ENCODE data around the gene ZMYM2. TPM values are rescaled to one million over a fixed set of nuclear protein-coding genes. Genes with fewer than 3 reads are reported as not detected.

The ZMYM2 gene
- total RNA-seq, 2 experiments from 2014 or later: 79.2 to 82.0 TPM

DNA sequence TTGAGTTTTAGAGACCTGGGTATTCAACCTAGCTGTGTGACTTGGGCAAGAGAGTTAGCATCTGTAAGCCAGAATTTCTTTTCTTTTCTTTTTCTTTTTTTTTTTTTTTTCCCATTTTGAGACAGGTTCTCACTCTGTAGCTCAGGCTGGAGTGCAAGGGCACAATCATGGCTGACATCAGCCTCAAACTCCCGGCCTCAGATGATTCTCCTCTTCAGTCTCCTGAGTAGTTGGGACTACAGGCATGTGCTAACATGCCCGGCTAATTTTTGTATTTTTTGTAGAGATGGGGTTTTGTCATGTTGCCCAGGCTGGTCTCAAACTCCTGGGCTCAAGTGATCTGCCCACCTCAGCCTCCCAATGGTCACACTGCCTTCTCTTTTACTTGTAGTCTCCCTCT is 33.0 kb downstream of the ZMYM2 start:
- H3K36me3 Mint-ChIP-seq (ENCODE audit: low read depth): peaks cover 26% of the 10 kb centered on the region
- DNase-seq (no peak), ATAC-seq (no peak)
- intact Hi-C loops (cut with micrococcal nuclease): no loop called here
- H3K9me3 Mint-ChIP-seq: no peaks in the 10 kb centered on the region
- TF ChIP-seq, protein P1, sequence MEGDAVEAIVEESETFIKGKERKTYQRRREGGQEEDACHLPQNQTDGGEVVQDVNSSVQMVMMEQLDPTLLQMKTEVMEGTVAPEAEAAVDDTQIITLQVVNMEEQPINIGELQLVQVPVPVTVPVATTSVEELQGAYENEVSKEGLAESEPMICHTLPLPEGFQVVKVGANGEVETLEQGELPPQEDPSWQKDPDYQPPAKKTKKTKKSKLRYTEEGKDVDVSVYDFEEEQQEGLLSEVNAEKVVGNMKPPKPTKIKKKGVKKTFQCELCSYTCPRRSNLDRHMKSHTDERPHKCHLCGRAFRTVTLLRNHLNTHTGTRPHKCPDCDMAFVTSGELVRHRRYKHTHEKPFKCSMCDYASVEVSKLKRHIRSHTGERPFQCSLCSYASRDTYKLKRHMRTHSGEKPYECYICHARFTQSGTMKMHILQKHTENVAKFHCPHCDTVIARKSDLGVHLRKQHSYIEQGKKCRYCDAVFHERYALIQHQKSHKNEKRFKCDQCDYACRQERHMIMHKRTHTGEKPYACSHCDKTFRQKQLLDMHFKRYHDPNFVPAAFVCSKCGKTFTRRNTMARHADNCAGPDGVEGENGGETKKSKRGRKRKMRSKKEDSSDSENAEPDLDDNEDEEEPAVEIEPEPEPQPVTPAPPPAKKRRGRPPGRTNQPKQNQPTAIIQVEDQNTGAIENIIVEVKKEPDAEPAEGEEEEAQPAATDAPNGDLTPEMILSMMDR (IDR thresholded peaks at IDR 0.05): no peak
- H3K27ac Mint-ChIP-seq: peak overlapping the region; percentile 32
- ChIA-PET CTCF (no interaction called here), POLR2A (no interaction called here)
- no peak overlapping the region for H3K4me3 Mint-ChIP-seq
- peaks cover 43% of the 10 kb centered on the region for H3K4me1 Mint-ChIP-seq (ENCODE audit: low read depth)
- no peaks in the 10 kb centered on the region for H3K27me3 Mint-ChIP-seq

DNA sequence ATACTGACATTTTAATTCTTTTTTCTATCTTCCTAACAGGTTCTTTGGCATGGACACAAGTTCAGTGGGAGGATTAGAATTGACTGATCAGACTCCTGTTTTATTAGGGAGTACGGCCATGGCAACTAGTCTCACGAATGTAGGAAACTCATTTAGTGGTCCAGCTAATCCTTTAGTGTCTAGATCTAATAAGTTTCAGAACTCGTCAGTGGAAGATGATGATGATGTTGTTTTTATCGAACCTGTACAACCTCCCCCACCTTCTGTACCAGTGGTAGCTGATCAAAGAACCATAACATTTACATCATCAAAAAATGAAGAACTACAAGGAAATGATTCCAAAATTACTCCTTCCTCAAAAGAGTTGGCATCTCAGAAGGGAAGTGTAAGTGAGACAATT is 34.5 kb downstream of the ZMYM2 start:
- ATAC-seq (no peak), DNase-seq (no peak)
- Mint-ChIP-seq H3K27ac (no peak overlapping the region), H3K36me3 (ENCODE audit: low read depth) (peaks cover 31% of the 10 kb centered on the region), H3K27me3 (no peaks in the 10 kb centered on the region), H3K4me3 (no peak overlapping the region), H3K4me1 (ENCODE audit: low read depth) (peaks cover 45% of the 10 kb centered on the region), H3K9me3 (no peaks in the 10 kb centered on the region)
- POLR2A ChIA-PET: no interaction called here
- CTCF ChIA-PET: no interaction called here
- TF ChIP-seq, protein P1 (IDR thresholded peaks at IDR 0.05): no peak
- intact Hi-C loops (cut with micrococcal nuclease): no loop called here

DNA sequence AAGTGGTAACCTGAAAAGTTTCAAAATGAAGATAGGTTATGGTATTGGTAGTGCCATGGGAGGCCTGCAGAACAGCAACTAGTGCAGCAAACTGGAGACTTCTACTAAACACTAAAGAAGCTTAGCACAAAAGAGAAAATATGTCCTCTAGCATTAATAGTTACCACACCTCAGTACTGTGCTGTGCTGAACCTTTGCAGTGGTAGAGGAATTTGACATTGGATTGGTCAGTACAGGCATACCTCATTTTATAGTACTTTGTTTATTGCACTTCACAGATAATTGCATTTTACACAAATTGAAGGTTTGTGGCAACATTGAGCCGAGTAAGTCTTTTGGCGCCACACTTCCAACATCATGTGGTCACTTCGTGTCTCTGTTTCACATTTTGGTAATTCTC is 40.4 kb downstream of the ZMYM2 start:
- ATAC-seq: no peak
- Mint-ChIP-seq H3K36me3 (ENCODE audit: low read depth) (peaks cover 27% of the 10 kb centered on the region), H3K9me3 (no peaks in the 10 kb centered on the region), H3K4me3 (no peak overlapping the region), H3K27me3 (no peaks in the 10 kb centered on the region), H3K27ac (no peak overlapping the region), H3K4me1 (ENCODE audit: low read depth) (peaks cover 42% of the 10 kb centered on the region)
- DNase-seq: no peak
- TF ChIP-seq, protein P1 (IDR thresholded peaks at IDR 0.05): no peak
- intact Hi-C loops (cut with micrococcal nuclease): no loop called here
- CTCF ChIA-PET: interaction anchor here (0.9 to 1.1 kb wide), 2 partner anchors 12 to 14 kb away, joined by 3 to 5 read pairs; no protein-coding TSS in a partner anchor
- POLR2A ChIA-PET: no interaction called here

DNA sequence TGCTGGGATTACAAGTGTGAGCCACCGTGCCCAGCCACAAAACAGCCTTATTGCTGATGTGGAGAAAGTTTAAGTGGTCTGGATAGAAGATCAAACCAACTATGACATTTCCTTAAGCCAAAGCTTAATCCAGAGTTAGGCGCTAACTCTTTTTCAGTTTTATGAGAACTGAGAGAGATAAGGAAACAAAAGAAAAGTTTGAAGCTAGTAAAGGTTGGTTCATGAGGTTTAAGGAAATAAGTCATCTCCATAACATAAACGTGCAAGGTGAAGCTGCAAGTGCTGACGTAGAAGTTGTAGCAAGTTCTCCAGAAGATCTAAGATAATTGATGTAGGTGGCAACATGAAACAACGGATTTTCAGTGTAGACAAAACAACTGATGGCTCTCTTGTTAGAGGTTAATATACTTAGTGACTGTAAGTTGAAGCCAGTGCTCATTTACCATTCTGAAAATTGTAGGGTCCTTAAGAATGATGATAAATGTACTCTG is 41.6 kb downstream of the ZMYM2 start:
- no peak for ATAC-seq
- ChIA-PET CTCF (interaction anchor here (0.7 kb wide), 1 partner anchor 40 kb away, joined by 4 read pairs; no protein-coding TSS in a partner anchor), POLR2A (no interaction called here)
- H3K4me1 Mint-ChIP-seq (ENCODE audit: low read depth): peaks cover 42% of the 10 kb centered on the region
- H3K9me3 Mint-ChIP-seq: no peaks in the 10 kb centered on the region
- no peak overlapping the region for H3K4me3 Mint-ChIP-seq
- no peak for DNase-seq
- TF ChIP-seq, protein P1 (IDR thresholded peaks at IDR 0.05): no peak
- intact Hi-C loops (cut with micrococcal nuclease): no loop called here
- H3K27ac Mint-ChIP-seq: no peak overlapping the region
- H3K36me3 Mint-ChIP-seq (ENCODE audit: low read depth): peaks cover 25% of the 10 kb centered on the region
- H3K27me3 Mint-ChIP-seq: no peaks in the 10 kb centered on the region

DNA sequence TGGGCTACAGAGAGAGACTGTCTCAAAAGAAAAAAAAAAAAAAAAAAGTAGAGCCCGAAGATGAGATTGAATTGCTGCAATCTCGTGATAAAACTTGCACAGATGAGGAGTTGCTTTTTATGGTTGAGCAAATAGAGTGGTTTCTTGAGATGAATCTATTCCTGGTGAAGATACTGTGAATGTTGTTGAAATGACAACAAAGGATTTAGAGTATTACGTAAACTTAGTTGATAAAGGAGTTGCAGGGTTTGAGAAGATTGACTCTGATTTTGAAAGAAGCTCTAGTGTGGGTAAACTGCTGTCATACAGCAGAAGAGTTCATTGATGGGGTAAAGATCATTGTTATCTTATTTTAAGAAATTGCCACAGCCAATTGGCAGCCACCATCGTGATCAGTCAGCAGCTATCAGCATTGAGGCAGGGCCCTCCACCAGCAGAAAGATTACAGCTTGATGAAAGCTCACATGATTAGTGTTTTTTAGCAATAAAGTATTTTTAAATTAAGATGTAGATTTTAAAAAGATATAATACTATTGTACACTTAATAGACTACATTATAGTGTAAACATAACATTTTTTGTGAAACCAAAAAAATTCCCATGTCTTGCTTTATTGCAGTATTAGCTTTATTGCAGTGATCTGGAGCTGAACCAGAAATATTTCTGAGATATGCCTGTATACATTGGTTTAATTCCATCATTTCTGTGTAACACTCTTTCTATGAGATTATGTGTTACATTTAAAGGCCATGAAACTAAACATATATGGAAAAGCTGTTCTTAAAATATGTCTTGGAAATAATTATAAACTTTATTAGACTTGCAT is 43.1 kb downstream of the ZMYM2 start:
- peaks cover 36% of the 10 kb centered on the region for H3K4me1 Mint-ChIP-seq (ENCODE audit: low read depth)
- intact Hi-C loops (cut with micrococcal nuclease): no loop called here
- ChIA-PET CTCF (interaction anchor here (1.1 to 2.2 kb wide), 3 partner anchors 14 to 32 kb away, joined by 3 to 10 read pairs (median 3); no protein-coding TSS in a partner anchor), POLR2A (interaction anchor here (1.1 kb wide), 1 partner anchor 28 kb away, joined by 6 read pairs; no protein-coding TSS in a partner anchor)
- no peak overlapping the region for H3K27ac Mint-ChIP-seq
- peaks cover 25% of the 10 kb centered on the region for H3K36me3 Mint-ChIP-seq (ENCODE audit: low read depth)
- DNase-seq (no peak), ATAC-seq (no peak)
- no peaks in the 10 kb centered on the region for H3K9me3 Mint-ChIP-seq
- TF ChIP-seq, protein P1 (IDR thresholded peaks at IDR 0.05): no peak
- no peak overlapping the region for H3K4me3 Mint-ChIP-seq
- H3K27me3 Mint-ChIP-seq: no peaks in the 10 kb centered on the region

Data from activated CD8-positive, alpha-beta T cell treated with anti-CD3 and anti-CD28 coated beads for 36 hours (primary cell).